GDM1 (cell line): Measurements from ENCODE around the gene CLEC16A.
"Not testable (repeated sequence)": the region's sequence is repeated elsewhere in the genome, so short reads cannot be mapped to it uniquely, and the experiment has no call there.

ENCODE experiments used
- DNase-seq: peaks from one replicate; lab custom pipeline; 2025; lab: John Stamatoyannopoulos, UW

Gene CLEC16A

GRCh38 chr16:11205065-11205699 lies 260.8 kb downstream of the CLEC16A start:
- no peak for DNase-seq

DNA sequence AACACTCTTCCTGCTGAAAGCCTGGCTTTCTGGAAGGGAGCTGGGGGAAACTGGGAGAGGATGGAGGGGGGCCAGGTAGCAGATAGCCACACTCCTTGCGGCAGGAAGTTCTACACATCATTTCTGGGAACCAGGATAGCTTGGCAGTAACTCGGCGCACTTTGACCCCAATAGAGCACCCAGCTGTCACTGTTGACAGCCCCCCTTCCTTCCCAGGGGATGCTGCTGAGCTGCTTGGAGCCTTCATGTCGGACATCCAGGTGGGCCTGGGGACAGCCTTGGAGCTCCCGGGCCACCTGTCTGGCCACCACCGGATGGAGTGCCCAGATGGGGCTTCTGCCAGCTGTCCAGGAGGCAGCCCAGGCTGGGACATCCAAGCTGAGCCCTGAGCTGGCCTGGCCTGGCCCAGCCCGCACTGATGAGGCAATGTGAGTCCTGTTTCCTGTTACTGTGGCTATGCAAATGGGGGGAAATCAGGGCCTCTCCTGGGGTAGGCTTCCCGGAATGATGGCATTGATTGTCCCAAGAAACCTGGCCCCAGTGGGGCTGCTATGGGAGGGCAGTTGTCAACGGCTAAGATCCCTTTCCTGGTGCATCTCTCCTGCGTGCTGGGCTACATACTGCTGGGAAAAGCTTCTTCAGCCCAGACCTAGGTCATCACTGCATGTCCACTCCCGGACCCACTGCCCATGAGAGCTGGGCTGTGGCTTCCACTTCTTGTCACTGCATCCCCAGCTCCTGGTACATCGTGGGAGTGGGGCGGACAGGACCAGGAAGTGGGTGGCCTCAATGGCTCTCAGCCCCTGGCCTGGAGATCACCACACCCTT lies 261.6 kb downstream of the CLEC16A start:
- no peak for DNase-seq

GRCh38 chr16:11207646-11208045 lies 263.3 kb downstream of the CLEC16A start:
- no peak for DNase-seq

DNA sequence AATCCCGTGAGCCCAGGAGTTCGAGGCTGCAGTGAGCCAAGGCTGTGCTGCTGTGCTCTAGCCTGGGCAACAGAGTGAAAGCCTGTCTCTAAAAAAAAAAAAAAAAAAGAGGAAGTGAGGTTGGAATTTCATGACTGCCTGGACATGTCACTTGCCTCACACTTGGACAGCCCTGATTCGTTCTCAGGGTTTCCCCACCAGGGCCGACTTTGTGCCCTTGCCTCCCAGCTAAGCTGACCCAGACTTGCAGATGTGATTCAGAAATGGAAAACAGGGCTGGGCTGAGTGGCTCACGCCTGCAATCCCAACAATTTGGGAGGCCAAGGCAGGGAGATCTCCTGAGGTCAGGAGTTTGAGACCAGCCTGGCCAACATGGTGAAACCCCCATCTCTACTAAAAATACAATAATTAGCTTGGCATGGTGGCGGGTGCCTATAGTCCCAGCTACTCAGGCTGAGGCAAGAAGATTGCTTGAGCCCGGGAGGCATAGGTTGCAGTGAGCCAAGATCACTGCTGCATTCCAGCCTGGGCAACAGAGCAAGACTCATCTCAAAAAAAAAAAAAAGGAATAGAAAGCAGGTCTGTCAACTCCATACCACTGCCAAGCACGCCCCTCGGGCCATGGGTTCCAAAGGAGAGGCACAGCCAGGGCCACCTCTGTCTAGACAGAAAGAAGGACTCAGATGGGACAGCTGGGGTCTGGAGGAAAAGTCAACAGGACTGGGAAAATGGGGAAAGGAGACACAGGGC lies 264.7 kb downstream of the CLEC16A start:
- DNase-seq = no peak

- no peak for DNase-seq
Measured at GRCh38 chr16:11210260-11210659, 265.9 kb downstream of the CLEC16A start.

- DNase-seq = no peak
Measured at GRCh38 chr16:11211061-11211976, 267.0 kb downstream of the CLEC16A start.

- DNase-seq = no peak
Measured at GRCh38 chr16:11211977-11212797, 267.8 kb downstream of the CLEC16A start.

GRCh38 chr16:11212798-11213196 lies 268.4 kb downstream of the CLEC16A start:
- no peak for DNase-seq

GRCh38 chr16:11213373-11213772 lies 269.0 kb downstream of the CLEC16A start:
- no peak for DNase-seq

DNA sequence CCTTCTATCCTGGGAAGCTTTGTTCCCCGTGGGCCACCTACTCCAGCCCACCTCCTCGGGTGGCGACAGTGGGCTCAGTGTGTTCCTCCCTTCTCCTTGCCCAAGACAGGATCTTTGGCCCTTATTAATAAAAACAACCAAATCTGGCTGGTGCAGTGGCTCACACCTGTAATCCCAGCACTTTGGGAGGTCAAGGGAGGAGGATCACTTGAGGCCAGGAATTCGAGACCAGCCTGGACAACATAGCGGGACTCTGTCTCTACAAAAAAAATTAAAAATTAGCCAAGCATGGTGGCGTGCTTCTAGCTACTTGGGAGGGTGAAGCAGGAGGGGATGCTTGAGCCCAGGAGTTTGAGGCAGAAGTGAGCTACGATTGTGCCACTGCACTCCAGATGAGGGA lies 269.4 kb downstream of the CLEC16A start:
- no peak for DNase-seq

GRCh38 chr16:11215935-11216556 lies 271.7 kb downstream of the CLEC16A start:
- DNase-seq = no peak

DNA sequence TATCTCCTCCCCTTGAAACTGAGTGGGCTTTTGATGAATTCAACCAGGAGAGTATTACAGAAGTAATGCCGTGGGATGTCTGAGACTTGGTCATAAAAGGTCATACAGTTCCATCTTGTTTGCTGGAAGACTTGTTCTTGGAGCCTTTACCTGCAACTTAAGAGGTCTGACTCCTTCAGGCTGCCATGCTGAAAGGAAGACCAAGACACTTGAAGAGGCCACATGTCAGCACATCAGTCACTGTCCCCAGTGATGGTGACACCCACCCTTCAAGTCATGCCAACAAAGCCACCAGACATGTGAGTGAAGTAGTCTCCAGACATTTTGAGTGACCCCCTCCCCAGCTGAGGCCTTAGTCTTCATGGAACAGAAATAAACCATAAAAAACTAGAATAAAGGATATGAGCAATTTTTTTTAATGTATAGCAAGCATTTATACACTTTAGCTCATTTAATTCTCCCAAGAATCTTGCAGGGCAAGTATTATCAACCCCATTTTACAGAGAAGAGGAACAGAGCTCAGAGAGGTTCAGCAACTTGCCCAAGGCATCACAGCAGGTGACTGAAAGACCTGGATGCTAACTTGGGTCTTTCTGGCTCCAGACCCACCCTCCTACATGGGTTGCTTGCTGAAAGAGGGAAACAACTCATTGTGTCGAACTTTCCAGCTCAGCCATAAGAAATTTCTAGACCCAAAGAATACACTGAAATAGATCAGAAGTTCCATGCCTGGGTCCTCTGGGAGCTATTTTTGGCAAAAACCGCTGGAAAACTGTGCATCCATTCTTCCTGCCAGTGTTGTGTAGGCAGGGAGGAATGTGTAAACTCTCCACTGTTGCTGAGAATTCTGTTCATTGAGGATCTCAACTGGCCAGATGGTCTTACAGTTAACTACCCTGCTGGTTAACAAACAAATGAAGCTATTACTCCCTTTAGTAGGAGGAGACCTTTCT lies 273.6 kb downstream of the CLEC16A start:
- DNase-seq = no peak

DNA sequence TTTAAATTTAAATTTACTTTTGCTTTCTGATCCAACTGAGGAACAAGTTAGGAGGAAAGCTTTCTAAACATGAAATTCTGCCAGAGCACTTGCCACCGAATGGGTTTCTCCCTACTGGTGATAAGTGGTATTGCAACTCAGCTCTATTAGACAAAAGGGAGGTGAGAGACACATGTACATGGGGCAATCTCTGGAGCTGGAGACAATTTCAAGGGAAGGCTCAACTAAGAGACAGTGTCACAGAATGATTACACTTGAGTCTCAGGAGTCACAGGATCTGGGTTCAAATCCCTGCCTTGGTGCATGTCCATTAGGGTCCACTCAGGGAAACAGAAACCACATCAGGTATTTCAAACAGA lies 274.2 kb downstream of the CLEC16A start:
- no peak for DNase-seq

DNA sequence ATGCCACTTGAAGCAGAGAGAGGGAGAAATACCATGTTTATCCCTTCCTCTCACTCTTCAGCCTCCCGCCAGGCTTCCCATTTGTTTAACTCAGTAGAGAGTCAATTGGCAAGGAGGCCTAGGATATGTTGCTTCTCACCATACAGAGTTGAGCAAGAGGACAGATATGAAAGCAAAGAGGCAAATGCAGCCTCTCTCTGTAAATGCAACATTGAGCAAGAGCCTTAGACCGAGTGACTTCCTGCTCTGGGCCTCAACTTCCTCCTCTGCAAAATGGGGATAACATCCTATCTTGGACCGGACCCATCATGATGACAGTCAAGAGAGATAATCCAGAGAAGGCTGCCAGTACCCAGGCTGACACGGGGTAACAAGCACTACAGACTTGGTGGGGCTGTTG lies 274.8 kb downstream of the CLEC16A start:
- no peak for DNase-seq

- not testable (repeated sequence) for DNase-seq
Measured at GRCh38 chr16:11220507-11220906, 276.1 kb downstream of the CLEC16A start.

DNA sequence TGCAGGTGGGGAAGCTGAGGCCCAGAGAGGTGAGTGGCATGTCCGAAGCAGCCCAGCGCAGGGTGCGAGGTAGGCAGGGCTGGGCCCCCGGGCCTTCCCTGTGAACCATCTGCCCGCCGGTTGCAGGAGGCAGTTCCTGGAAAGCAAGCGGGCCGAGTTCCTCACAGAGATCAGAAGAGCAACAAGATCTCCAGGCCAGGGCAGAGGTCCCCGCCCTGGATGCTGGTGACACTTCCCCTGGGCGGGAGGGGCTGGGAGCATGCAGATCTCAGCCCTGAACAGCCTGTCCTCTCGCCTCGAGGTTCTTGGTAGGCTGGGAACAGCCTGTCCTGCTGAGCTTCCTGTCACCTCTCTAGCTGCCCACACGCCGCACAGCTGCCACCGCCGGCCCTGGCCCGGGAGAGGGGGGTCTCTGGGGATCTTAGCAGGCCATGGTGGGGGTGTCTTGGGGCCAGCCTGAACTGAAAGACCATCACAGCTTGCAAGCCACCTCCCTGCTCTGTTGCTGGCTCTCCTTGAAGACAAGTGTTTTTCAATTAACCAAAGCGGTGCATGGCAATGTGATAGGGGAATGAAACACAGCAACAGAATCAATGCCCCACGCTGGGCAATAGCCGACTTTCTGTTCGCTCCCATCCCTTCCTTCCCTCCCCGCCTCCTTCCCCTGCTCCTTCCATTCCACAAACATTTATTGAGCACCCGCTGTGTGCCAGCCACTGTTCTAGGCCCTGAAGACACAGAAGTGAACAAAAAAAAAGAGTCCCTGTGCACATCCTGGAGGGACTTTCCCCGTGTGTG lies 279.9 kb downstream of the CLEC16A start:
- DNase-seq = peak; percentile 49

- DNase-seq = no peak
Measured at GRCh38 chr16:11224894-11225676, 280.7 kb downstream of the CLEC16A start.
